ENCODE results near the gene GRIA1.

GRIA1 gene

DNA sequence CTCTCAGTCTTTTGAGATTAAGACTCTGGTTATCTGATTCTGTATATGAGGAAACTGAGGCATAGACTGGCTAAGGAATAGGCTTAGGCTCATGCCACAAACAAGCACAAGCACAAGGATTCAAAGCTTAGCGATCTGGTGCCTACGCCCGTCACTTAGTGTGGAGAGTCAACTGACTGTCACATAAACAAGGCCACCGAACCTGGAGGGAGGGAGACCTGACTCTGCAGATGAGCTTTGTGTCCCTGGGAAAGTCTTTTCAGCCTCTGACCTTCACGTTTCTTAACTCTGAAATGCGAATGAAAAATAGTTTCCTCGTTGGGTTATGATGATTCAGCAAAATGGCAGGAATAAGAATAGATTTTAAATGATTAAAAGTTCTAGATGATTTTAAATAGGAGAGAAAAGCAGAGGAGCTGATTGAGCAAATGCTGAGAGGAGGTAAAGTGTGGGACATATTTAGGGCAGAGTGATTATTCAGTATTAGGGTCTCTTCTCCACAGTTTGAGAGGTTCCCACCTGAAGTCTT is 135.4 kb downstream of the GRIA1 start:
- Mint-ChIP-seq H3K4me3 (no peak overlapping the region), H3K9me3 (no peaks in the 10 kb centered on the region)

DNA sequence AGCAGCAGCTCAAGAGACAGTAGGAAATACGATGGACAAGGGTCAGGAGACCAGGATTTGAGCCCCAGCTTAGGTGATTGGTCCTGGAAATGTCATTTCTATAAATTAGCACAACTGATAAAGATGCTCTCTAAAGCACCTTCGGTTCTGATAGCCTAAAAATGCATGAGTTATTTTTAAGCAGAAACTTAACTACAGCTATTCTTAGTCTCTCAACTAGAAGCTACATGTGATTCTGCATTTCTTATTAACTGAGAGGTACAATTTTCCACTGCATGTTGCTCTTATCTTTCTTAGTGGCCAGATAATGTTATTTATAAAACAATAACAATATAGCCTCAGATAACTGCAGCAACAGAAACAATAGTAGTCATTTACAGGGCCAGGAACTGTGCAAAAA is 136.4 kb downstream of the GRIA1 start:
- H3K9me3 Mint-ChIP-seq: no peaks in the 10 kb centered on the region
- peaks cover 7% of the 10 kb centered on the region for H3K27me3 Mint-ChIP-seq
- no peaks in the 10 kb centered on the region for H3K36me3 Mint-ChIP-seq (ENCODE audit: low read depth)
- no peaks in the 10 kb centered on the region for H3K4me1 Mint-ChIP-seq (ENCODE audit: low read depth)
- no peak overlapping the region for H3K4me3 Mint-ChIP-seq
- H3K27ac Mint-ChIP-seq: no peak overlapping the region

More for the DNA sequence above, 135.4 kb downstream of the GRIA1 start:
- Mint-ChIP-seq H3K27me3 (peaks cover 7% of the 10 kb centered on the region), H3K4me1 (ENCODE audit: low read depth) (no peaks in the 10 kb centered on the region), H3K36me3 (ENCODE audit: low read depth) (no peaks in the 10 kb centered on the region), H3K27ac (no peak overlapping the region)

DNA sequence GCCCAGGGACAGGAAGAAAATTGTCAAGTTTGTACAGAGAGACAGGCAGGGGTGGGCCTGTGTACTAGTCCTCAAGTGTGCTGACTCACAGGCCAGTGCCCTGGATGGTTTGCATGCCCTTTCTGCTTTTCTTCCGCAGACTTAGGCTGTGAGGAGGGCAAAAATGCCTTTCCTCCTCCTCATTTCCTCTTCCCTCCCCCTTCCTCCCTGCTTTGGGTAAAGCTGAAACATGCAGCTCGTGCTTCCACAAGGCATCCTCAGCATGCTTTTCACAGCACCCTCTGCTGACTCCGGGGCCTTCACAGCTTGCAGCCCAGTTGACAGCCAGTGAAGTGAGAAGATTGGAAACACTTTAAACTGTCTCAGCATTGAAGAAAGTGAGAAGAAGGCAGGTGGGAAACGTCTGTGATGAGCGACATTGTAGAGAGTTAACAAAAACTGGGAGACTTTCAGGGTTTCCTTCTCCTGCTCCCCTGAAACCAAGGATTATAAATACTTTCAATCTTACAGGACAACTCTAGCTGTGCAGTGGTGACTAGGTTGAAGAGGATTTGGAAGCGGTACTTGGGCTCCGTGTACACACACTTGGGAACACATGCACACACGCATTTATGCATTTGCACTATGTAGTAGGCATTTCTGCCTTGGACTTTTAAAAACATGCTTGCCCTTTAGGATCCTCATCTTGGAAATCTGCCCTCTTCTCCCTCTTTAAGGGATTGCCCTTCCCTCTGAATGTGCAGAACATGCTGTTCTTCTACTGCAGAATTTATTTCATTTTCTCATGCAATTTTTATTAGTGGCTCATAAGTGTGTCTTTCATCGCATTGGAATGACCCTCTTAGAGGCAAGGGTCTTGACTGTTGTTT is 138.8 kb downstream of the GRIA1 start:
- no peaks in the 10 kb centered on the region for H3K36me3 Mint-ChIP-seq (ENCODE audit: low read depth)
- no peaks in the 10 kb centered on the region for H3K9me3 Mint-ChIP-seq
- peaks cover 7% of the 10 kb centered on the region for H3K27me3 Mint-ChIP-seq
- H3K27ac Mint-ChIP-seq: no peak overlapping the region
- H3K4me3 Mint-ChIP-seq: no peak overlapping the region
- no peaks in the 10 kb centered on the region for H3K4me1 Mint-ChIP-seq (ENCODE audit: low read depth)

DNA sequence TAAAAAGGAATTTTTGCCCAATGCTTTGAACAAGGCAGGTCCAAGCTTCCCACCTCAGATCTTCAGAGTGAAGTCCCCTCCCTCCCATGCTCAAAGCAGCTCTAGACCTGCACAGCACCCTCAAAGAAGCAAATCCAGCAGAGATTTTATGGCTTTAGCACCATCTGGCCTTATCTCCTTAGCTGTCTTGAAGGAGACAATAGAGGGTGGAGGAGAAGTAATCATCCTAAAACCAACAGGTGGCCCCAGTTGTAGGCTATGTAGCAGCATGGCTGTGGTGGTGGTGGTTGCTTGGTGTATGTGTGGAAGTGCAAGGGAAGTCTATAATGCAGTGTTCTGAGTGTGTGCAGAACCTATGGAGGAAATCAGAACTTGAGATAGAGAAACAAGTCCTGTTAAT is 140.1 kb downstream of the GRIA1 start:
- H3K4me3 Mint-ChIP-seq: no peak overlapping the region
- H3K9me3 Mint-ChIP-seq: no peaks in the 10 kb centered on the region
- H3K36me3 Mint-ChIP-seq (ENCODE audit: low read depth): no peaks in the 10 kb centered on the region
- no peak overlapping the region for H3K27ac Mint-ChIP-seq
- no peaks in the 10 kb centered on the region for H3K27me3 Mint-ChIP-seq
- H3K4me1 Mint-ChIP-seq (ENCODE audit: low read depth): no peaks in the 10 kb centered on the region

DNA sequence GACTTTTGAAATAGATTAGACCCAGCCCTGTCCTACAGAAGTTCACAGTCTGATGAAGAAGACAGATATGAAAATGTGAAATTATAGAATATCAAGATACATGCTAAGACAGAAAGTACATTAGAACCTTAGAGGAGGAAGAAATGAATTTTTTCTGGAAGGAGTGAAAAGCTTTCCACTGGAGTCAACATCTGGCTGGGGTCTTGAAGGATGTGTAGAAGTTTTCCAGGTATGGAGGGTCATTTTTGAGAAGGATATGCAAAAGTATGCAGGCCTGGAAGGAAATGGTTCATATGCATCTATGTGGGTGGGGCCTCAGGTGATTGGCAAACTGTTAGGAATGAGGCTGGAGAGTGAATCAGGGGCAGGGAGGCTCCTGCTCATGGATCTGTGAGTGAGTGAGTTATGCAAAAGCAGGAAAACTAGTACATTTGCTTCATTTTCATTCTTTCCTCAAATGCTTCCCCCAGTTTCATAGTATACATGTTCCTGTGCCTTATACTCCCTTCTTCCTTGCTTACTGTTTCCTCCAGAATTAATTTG is 142.3 kb downstream of the GRIA1 start:
- Mint-ChIP-seq H3K9me3 (no peaks in the 10 kb centered on the region), H3K4me3 (no peak overlapping the region), H3K4me1 (ENCODE audit: low read depth) (no peaks in the 10 kb centered on the region), H3K27me3 (no peaks in the 10 kb centered on the region), H3K36me3 (ENCODE audit: low read depth) (no peaks in the 10 kb centered on the region), H3K27ac (no peak overlapping the region)

DNA sequence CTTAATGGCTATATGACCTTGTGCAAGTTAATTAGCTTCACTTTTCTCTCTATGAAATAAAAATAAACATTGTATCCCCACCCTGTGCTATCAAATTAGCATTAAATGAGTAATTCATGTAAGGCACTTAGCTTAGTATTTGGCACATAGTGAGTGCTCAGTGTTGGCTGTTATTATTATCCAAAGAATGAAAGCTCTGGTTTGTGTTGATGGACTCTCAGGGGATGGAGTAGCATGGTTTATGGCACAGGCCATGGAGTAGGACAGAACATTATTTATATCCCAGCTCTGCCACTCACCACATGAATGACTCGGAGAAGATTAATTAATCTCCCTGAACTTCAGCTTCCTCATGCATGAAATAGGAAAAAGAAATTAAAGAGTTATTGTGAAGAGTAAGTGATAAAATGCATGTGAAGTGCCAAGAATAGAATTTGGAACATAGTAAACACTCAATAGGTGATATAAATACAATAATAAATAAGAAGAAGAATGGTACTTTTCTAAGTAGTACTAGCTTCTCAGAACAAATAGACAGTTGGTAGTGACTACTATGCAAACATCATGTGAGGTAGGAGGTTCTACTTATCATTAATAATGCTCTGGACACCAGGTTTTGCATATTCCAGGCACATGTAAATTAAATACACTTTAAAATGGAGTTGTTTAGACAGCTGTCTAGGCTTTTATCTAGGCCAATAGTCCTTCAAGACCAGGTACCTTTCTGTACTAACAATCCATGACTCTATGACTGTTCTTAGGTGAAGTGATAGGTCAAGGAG is 146.4 kb downstream of the GRIA1 start:
- Mint-ChIP-seq H3K36me3 (ENCODE audit: low read depth) (no peaks in the 10 kb centered on the region), H3K4me3 (no peak overlapping the region), H3K9me3 (no peaks in the 10 kb centered on the region), H3K27me3 (no peaks in the 10 kb centered on the region), H3K27ac (no peak overlapping the region), H3K4me1 (ENCODE audit: low read depth) (no peaks in the 10 kb centered on the region)

DNA sequence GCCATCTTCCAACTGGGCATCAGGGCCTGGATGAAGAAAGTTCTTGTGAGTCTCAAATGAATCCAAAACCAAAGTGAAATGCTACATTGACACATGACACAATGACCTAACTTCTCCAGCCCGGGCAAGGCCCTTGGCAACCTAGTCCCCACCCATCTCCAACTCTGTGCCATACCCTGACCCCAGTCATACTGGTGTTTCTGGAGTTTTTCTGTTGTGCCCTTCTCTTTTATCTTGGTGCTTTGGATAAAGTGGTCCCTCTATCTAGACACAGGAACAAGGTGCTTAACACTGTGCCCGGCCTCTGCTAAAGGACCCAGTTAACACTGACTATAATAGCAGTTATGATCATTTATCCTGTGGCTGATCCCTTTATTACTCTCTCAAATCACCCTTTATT is 149.8 kb downstream of the GRIA1 start:
- no peaks in the 10 kb centered on the region for H3K27me3 Mint-ChIP-seq
- no peak overlapping the region for H3K27ac Mint-ChIP-seq
- H3K36me3 Mint-ChIP-seq (ENCODE audit: low read depth): no peaks in the 10 kb centered on the region
- H3K4me1 Mint-ChIP-seq (ENCODE audit: low read depth): no peaks in the 10 kb centered on the region
- H3K4me3 Mint-ChIP-seq: no peak overlapping the region
- H3K9me3 Mint-ChIP-seq: no peaks in the 10 kb centered on the region

DNA sequence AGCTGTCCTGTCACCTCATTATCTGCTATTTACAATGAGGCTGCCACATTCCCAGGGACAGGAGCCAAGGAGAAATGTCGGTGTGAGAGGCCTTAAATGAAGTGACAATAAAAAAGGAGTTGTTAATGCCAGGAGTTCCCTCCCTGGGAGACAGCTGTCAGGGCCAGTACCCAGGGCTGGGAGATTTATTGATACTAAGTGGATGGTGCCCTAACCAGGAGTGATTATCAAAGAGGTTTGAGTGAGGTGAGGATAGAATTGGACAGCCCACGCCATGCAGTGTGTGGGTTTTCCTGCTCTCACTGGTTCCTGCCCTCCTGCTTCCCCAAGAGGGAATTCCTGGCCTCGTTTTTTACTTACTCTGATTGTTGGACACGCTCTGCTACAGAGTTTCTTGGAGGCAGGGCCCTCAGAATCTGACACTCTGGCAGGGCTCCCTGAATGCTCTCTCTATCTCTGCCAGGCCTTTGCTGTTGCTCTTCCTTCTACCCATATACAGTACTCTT is 150.8 kb downstream of the GRIA1 start:
- no peaks in the 10 kb centered on the region for H3K4me1 Mint-ChIP-seq (ENCODE audit: low read depth)
- no peaks in the 10 kb centered on the region for H3K36me3 Mint-ChIP-seq (ENCODE audit: low read depth)
- no peaks in the 10 kb centered on the region for H3K27me3 Mint-ChIP-seq
- no peaks in the 10 kb centered on the region for H3K9me3 Mint-ChIP-seq
- no peak overlapping the region for H3K27ac Mint-ChIP-seq
- no peak overlapping the region for H3K4me3 Mint-ChIP-seq

DNA sequence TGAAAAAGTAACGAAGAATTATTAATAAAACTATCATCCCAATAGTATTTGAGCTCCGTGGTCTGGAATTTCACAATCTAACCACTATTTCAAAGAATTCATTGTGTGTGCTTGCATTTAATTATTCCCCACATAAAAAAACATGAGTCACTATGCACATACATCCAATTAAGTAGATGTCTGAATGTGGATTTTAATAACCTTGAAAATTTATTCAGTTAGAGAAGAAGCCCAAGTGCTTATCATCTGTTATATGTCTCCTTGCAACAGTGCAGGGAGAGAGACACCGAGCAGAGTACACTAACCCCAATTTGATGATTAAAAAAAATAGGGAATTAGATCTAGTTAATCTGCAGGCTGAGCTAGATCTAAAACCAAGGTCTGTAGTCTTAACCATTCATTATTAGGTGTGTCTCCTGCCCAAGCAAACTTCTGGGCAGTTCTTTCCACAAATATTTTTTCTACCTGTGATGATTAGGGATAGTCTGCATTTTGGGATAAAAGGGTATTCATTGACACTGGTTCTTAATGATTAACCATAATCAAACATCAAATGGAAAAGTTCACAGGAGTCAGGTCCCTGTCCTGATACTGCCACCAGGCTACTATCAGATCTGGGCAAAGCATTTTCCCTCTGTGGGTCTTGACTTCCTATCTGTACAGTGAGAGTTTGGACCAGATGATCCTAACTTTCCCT is 164.2 kb downstream of the GRIA1 start:
- H3K4me1 Mint-ChIP-seq (ENCODE audit: low read depth): no peaks in the 10 kb centered on the region
- no peaks in the 10 kb centered on the region for H3K36me3 Mint-ChIP-seq (ENCODE audit: low read depth)
- no peaks in the 10 kb centered on the region for H3K9me3 Mint-ChIP-seq
- H3K27me3 Mint-ChIP-seq: no peaks in the 10 kb centered on the region
- H3K27ac Mint-ChIP-seq: no peak overlapping the region
- H3K4me3 Mint-ChIP-seq: no peak overlapping the region

DNA sequence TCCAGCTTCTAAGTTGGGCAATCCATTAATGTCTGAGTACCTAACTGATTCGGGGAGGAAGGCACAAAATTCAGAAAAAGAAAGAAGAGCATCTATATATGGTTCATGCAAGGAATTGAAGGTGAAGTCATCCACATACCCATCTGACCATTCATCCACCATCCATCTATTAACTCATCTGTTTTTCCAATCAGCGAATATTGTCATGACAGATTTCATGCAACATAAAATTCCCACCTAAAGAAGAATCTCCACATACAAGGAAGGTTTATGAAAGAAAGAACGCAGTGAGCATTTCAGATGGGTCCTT is 164.7 kb downstream of the GRIA1 start:
- H3K9me3 Mint-ChIP-seq: no peaks in the 10 kb centered on the region
- H3K4me1 Mint-ChIP-seq (ENCODE audit: low read depth): no peaks in the 10 kb centered on the region
- H3K4me3 Mint-ChIP-seq: no peak overlapping the region
- H3K36me3 Mint-ChIP-seq (ENCODE audit: low read depth): no peaks in the 10 kb centered on the region
- H3K27ac Mint-ChIP-seq: no peak overlapping the region
- H3K27me3 Mint-ChIP-seq: no peaks in the 10 kb centered on the region

DNA sequence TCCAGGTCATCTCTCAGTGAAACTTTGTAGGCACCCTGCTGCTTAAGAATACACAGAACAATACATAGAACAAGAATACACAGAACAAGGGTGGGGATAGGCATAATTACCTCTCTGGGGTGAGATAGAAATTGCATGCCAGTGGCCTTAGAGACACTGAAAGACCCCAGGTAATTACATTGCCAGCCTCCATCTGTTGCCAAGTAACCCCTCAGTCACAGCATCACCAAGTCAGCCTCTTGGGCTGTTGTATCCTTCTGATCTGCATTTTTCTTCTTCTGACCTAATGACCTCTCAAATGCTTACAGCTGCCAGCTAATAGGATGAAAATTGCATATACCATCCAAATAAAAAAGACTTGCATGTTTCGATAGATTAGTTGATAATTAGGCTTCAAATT is 167.7 kb downstream of the GRIA1 start:
- Mint-ChIP-seq H3K4me1 (ENCODE audit: low read depth) (no peaks in the 10 kb centered on the region), H3K36me3 (ENCODE audit: low read depth) (no peaks in the 10 kb centered on the region), H3K27ac (no peak overlapping the region), H3K27me3 (no peaks in the 10 kb centered on the region), H3K4me3 (no peak overlapping the region), H3K9me3 (no peaks in the 10 kb centered on the region)

DNA sequence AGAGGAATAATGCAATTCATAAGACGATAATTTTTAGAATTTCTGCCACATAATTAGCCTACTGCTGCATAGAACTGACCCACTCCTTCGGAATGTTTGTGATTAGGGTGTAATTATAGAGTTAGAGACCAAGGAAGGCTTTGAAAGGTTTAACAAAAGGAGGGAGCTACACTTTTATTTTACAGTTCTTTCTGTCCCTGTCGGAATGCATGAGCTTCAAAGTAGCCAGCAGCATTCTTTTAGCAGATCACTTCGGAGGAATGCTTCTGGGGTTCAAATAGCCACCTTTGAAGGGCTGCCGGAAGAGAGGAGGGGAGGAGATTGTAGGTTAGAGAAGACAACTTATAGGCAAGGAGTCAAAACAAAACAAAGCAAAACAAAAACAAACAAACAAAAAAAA is 168.1 kb downstream of the GRIA1 start:
- no peak overlapping the region for H3K4me3 Mint-ChIP-seq
- H3K9me3 Mint-ChIP-seq: no peaks in the 10 kb centered on the region
- H3K27me3 Mint-ChIP-seq: no peaks in the 10 kb centered on the region
- H3K36me3 Mint-ChIP-seq (ENCODE audit: low read depth): no peaks in the 10 kb centered on the region
- no peak overlapping the region for H3K27ac Mint-ChIP-seq
- H3K4me1 Mint-ChIP-seq (ENCODE audit: low read depth): no peaks in the 10 kb centered on the region

DNA sequence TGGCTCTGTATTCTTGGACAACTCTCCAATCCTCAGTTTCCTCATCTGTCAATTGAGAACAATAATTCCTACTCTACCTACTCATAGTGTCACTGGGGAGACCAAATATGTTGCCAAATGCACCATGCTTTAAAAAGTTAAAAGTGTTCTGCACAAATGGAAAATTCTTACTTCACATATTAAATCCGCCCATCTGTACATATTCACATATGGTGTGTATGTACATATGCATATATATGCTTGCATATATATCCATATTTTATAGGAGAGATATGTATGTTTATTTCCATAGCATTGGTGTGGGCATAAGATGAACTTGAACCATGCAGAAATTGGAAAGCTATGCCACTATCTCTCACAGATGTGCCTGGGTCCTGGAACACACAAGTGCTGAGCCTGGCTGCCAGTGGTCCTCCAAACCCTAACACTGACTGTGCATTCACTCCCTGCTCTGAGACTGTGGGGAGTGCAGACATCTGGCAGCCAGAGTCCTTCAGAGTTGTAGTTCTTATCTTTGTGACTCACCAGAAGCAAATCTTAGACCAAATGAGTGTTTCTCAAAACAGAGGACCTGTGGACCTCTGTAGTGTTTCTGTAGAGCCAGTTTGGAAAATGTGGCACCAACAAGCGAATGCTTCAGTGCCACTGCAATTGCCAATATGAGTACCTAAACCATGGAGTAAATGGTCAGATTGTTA is 168.7 kb downstream of the GRIA1 start:
- Mint-ChIP-seq H3K4me3 (no peak overlapping the region), H3K27ac (no peak overlapping the region), H3K9me3 (no peaks in the 10 kb centered on the region), H3K36me3 (ENCODE audit: low read depth) (no peaks in the 10 kb centered on the region), H3K27me3 (no peaks in the 10 kb centered on the region), H3K4me1 (ENCODE audit: low read depth) (no peaks in the 10 kb centered on the region)

DNA sequence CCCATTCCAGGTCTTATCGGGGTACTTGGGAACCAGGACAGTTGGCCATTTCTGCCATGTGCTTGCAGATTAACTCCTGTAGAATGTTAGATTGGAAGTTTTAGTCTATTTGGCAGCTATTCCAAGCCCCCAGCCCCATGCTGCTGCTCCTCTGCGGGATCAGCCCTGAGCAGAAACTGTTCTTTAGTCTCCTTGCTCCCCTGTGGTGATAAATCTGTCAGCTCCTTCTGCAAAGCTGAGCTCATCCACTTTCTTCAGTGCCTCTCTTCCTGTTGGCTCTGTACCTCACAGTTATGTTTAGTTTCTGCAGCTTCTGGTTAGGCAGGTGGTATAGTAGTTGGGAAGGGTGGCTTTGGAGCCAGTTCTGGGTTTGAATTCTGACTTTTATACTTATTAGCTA is 170.4 kb downstream of the GRIA1 start:
- no peak overlapping the region for H3K27ac Mint-ChIP-seq
- H3K36me3 Mint-ChIP-seq (ENCODE audit: low read depth): no peaks in the 10 kb centered on the region
- H3K27me3 Mint-ChIP-seq: no peaks in the 10 kb centered on the region
- no peaks in the 10 kb centered on the region for H3K9me3 Mint-ChIP-seq
- H3K4me1 Mint-ChIP-seq (ENCODE audit: low read depth): no peaks in the 10 kb centered on the region
- H3K4me3 Mint-ChIP-seq: no peak overlapping the region
